ENCODE measurements around the gene BAG1. TPM values are rescaled to one million over a fixed set of nuclear protein-coding genes. Genes with fewer than 3 reads are reported as not detected.

BAG1 gene
- 80.2 TPM for total RNA-seq
- polyA plus RNA-seq = 100 to 1,000 TPM in 1 of 4 donors, 10 to 100 TPM in 3; 81.8 to 100 (median 94.4) TPM

- Histone ChIP-seq H3K4me1 (ENCODE audit: control insufficient read depth, insufficient read depth, low read length, poor library complexity, severe bottlenecking) (peaks cover 37% of the 10 kb centered on the region), H3K27me3 (ENCODE audit: control insufficient read depth, insufficient read depth, low read length) (no peaks in the 10 kb centered on the region), H3K27ac (ENCODE audit: insufficient read depth, low read length, poor library complexity, severe bottlenecking) (peak within 1 kb of the TSS; percentile 88), H3K36me3 (ENCODE audit: control insufficient read depth, insufficient read depth, low read length) (peaks cover 48% of the 10 kb centered on the region), H3K9me3 (ENCODE audit: control insufficient read depth in 2 of 2, low read length in 2 of 2) (no peaks in the 10 kb centered on the region), H3K4me3 (ENCODE audit: low read depth, low read length) (peak within 1 kb of the TSS; percentile 93)
- no peaks in the 10 kb centered on the region for H3K9me3 Mint-ChIP-seq
- ATAC-seq (ENCODE audit: low read depth in 2 of 2) = peak; percentile 92 to 94
- peak within 1 kb of the TSS; percentile 93 to 99 (median 97) for H3K4me3 Mint-ChIP-seq
- H3K36me3 Mint-ChIP-seq = peaks cover 25% of the 10 kb centered on the region
- peak within 1 kb of the TSS; percentile 94 to 99 (median 97) for H3K27ac Mint-ChIP-seq
- peaks cover 19 to 71% (median 42%) of the 10 kb centered on the region in 4 donors for H3K4me1 Mint-ChIP-seq
- H3K27me3 Mint-ChIP-seq = no peaks in the 10 kb centered on the region
- peak; percentile 99 to 100 (median 100) for DNase-seq
Measured at GRCh38 chr9:33264473-33265177, at the start of gene BAG1, which contains the start of gene CHMP5. Gene BAG1, minus strand, starts transcription at chr9:33264708. Gene CHMP5, plus strand, starts transcription at chr9:33265049. Its CDS starts 30 bp downstream, at chr9:33265079.

GRCh38 chr9:33311953-33312352, 47.4 kb upstream of the BAG1 start:
- no peaks in the 10 kb centered on the region for H3K9me3 ChIP-seq (ENCODE audit: control insufficient read depth in 2 of 2, low read length in 2 of 2)
- Mint-ChIP-seq H3K4me3 (no peak overlapping the region), H3K4me1 (peaks cover 0 to 6% (median 4%) of the 10 kb centered on the region in 4 donors), H3K36me3 (peaks cover 51% of the 10 kb centered on the region), H3K27ac (no peak overlapping the region), H3K9me3 (no peaks in the 10 kb centered on the region), H3K27me3 (no peaks in the 10 kb centered on the region)
- ATAC-seq (ENCODE audit: low read depth in 2 of 2) = no peak
- H3K4me1 ChIP-seq (ENCODE audit: control insufficient read depth, insufficient read depth, low read length, poor library complexity, severe bottlenecking) = no peaks in the 10 kb centered on the region
- no peak overlapping the region for H3K27ac ChIP-seq (ENCODE audit: insufficient read depth, low read length, poor library complexity, severe bottlenecking)
- no peak overlapping the region for H3K4me3 ChIP-seq (ENCODE audit: low read depth, low read length)
- DNase-seq = no peak
- no peaks in the 10 kb centered on the region for H3K27me3 ChIP-seq (ENCODE audit: control insufficient read depth, insufficient read depth, low read length)
- peaks cover 95% of the 10 kb centered on the region for H3K36me3 ChIP-seq (ENCODE audit: control insufficient read depth, insufficient read depth, low read length)

GRCh38 chr9:33310748-33311147, 46.2 kb upstream of the BAG1 start:
- Histone ChIP-seq H3K4me1 (ENCODE audit: control insufficient read depth, insufficient read depth, low read length, poor library complexity, severe bottlenecking) (no peaks in the 10 kb centered on the region), H3K9me3 (ENCODE audit: control insufficient read depth in 2 of 2, low read length in 2 of 2) (no peaks in the 10 kb centered on the region), H3K27ac (ENCODE audit: insufficient read depth, low read length, poor library complexity, severe bottlenecking) (no peak overlapping the region), H3K4me3 (ENCODE audit: low read depth, low read length) (no peak overlapping the region), H3K27me3 (ENCODE audit: control insufficient read depth, insufficient read depth, low read length) (no peaks in the 10 kb centered on the region), H3K36me3 (ENCODE audit: control insufficient read depth, insufficient read depth, low read length) (peaks cover 96% of the 10 kb centered on the region)
- H3K4me1 Mint-ChIP-seq = peaks cover 0 to 6% (median 3%) of the 10 kb centered on the region in 4 donors
- H3K27ac Mint-ChIP-seq = no peak overlapping the region
- ATAC-seq (ENCODE audit: low read depth in 2 of 2) = no peak
- H3K27me3 Mint-ChIP-seq = no peaks in the 10 kb centered on the region
- no peaks in the 10 kb centered on the region for H3K9me3 Mint-ChIP-seq
- DNase-seq = no peak
- H3K4me3 Mint-ChIP-seq = no peak overlapping the region
- H3K36me3 Mint-ChIP-seq = peaks cover 47% of the 10 kb centered on the region

GRCh38 chr9:33309903-33310302, 45.4 kb upstream of the BAG1 start:
- Histone ChIP-seq H3K4me3 (ENCODE audit: low read depth, low read length) (no peak overlapping the region), H3K27ac (ENCODE audit: insufficient read depth, low read length, poor library complexity, severe bottlenecking) (no peak overlapping the region), H3K4me1 (ENCODE audit: control insufficient read depth, insufficient read depth, low read length, poor library complexity, severe bottlenecking) (no peaks in the 10 kb centered on the region), H3K27me3 (ENCODE audit: control insufficient read depth, insufficient read depth, low read length) (no peaks in the 10 kb centered on the region), H3K36me3 (ENCODE audit: control insufficient read depth, insufficient read depth, low read length) (peaks cover 98% of the 10 kb centered on the region), H3K9me3 (ENCODE audit: control insufficient read depth in 2 of 2, low read length in 2 of 2) (no peaks in the 10 kb centered on the region)
- H3K4me3 Mint-ChIP-seq = no peak overlapping the region
- ATAC-seq (ENCODE audit: low read depth in 2 of 2) = no peak
- peaks cover 40% of the 10 kb centered on the region for H3K36me3 Mint-ChIP-seq
- H3K27ac Mint-ChIP-seq = no peak overlapping the region
- peaks cover 0 to 6% (median 3%) of the 10 kb centered on the region in 4 donors for H3K4me1 Mint-ChIP-seq
- no peaks in the 10 kb centered on the region for H3K27me3 Mint-ChIP-seq
- no peak for DNase-seq
- H3K9me3 Mint-ChIP-seq = no peaks in the 10 kb centered on the region

GRCh38 chr9:33307067-33307466, 42.6 kb upstream of the BAG1 start:
- H3K27me3 Mint-ChIP-seq = no peaks in the 10 kb centered on the region
- DNase-seq (no peak), ATAC-seq (ENCODE audit: low read depth in 2 of 2) (no peak)
- Histone ChIP-seq H3K36me3 (ENCODE audit: control insufficient read depth, insufficient read depth, low read length) (peaks cover 97% of the 10 kb centered on the region), H3K9me3 (ENCODE audit: control insufficient read depth in 2 of 2, low read length in 2 of 2) (no peaks in the 10 kb centered on the region), H3K4me1 (ENCODE audit: control insufficient read depth, insufficient read depth, low read length, poor library complexity, severe bottlenecking) (no peaks in the 10 kb centered on the region), H3K4me3 (ENCODE audit: low read depth, low read length) (no peak overlapping the region), H3K27me3 (ENCODE audit: control insufficient read depth, insufficient read depth, low read length) (no peaks in the 10 kb centered on the region), H3K27ac (ENCODE audit: insufficient read depth, low read length, poor library complexity, severe bottlenecking) (no peak overlapping the region)
- peaks cover 38% of the 10 kb centered on the region for H3K36me3 Mint-ChIP-seq
- H3K4me1 Mint-ChIP-seq = peaks cover 0 to 6% (median 2%) of the 10 kb centered on the region in 4 donors
- no peaks in the 10 kb centered on the region for H3K9me3 Mint-ChIP-seq
- H3K27ac Mint-ChIP-seq = no peak overlapping the region
- H3K4me3 Mint-ChIP-seq = no peak overlapping the region

GRCh38 chr9:33306037-33306436, 41.5 kb upstream of the BAG1 start:
- no peak overlapping the region for H3K27ac Mint-ChIP-seq
- no peak overlapping the region for H3K4me3 Mint-ChIP-seq
- Histone ChIP-seq H3K4me1 (ENCODE audit: control insufficient read depth, insufficient read depth, low read length, poor library complexity, severe bottlenecking) (no peaks in the 10 kb centered on the region), H3K9me3 (ENCODE audit: control insufficient read depth in 2 of 2, low read length in 2 of 2) (no peaks in the 10 kb centered on the region), H3K4me3 (ENCODE audit: low read depth, low read length) (no peak overlapping the region), H3K36me3 (ENCODE audit: control insufficient read depth, insufficient read depth, low read length) (peaks cover 97% of the 10 kb centered on the region), H3K27ac (ENCODE audit: insufficient read depth, low read length, poor library complexity, severe bottlenecking) (no peak overlapping the region), H3K27me3 (ENCODE audit: control insufficient read depth, insufficient read depth, low read length) (no peaks in the 10 kb centered on the region)
- H3K36me3 Mint-ChIP-seq = peaks cover 35% of the 10 kb centered on the region
- DNase-seq (peak in 1 of 3 donors; percentile 38), ATAC-seq (ENCODE audit: low read depth in 2 of 2) (no peak)
- H3K27me3 Mint-ChIP-seq = no peaks in the 10 kb centered on the region
- peaks cover 0 to 7% (median 4%) of the 10 kb centered on the region in 4 donors for H3K4me1 Mint-ChIP-seq
- H3K9me3 Mint-ChIP-seq = no peaks in the 10 kb centered on the region

GRCh38 chr9:33304362-33304761, 39.9 kb upstream of the BAG1 start:
- Histone ChIP-seq H3K27me3 (ENCODE audit: control insufficient read depth, insufficient read depth, low read length) (no peaks in the 10 kb centered on the region), H3K36me3 (ENCODE audit: control insufficient read depth, insufficient read depth, low read length) (peaks cover 95% of the 10 kb centered on the region), H3K27ac (ENCODE audit: insufficient read depth, low read length, poor library complexity, severe bottlenecking) (no peak overlapping the region), H3K4me3 (ENCODE audit: low read depth, low read length) (no peak overlapping the region), H3K9me3 (ENCODE audit: control insufficient read depth in 2 of 2, low read length in 2 of 2) (no peaks in the 10 kb centered on the region), H3K4me1 (ENCODE audit: control insufficient read depth, insufficient read depth, low read length, poor library complexity, severe bottlenecking) (no peaks in the 10 kb centered on the region)
- no peak for DNase-seq
- Mint-ChIP-seq H3K27ac (no peak overlapping the region), H3K4me1 (peaks cover 6 to 23% (median 15%) of the 10 kb centered on the region in 4 donors), H3K9me3 (no peaks in the 10 kb centered on the region), H3K27me3 (no peaks in the 10 kb centered on the region), H3K4me3 (no peak overlapping the region), H3K36me3 (peaks cover 32% of the 10 kb centered on the region)
- ATAC-seq (ENCODE audit: low read depth in 2 of 2) = no peak

- H3K27ac ChIP-seq (ENCODE audit: insufficient read depth, low read length, poor library complexity, severe bottlenecking) = no peak overlapping the region
- no peak for DNase-seq
- Mint-ChIP-seq H3K4me3 (no peak overlapping the region), H3K36me3 (peaks cover 60% of the 10 kb centered on the region), H3K9me3 (no peaks in the 10 kb centered on the region), H3K4me1 (peaks cover 29 to 56% (median 49%) of the 10 kb centered on the region in 4 donors), H3K27me3 (no peaks in the 10 kb centered on the region), H3K27ac (peak overlapping the region in 1 of 3 donors; percentile 38)
- peaks cover 93% of the 10 kb centered on the region for H3K36me3 ChIP-seq (ENCODE audit: control insufficient read depth, insufficient read depth, low read length)
- no peaks in the 10 kb centered on the region for H3K9me3 ChIP-seq (ENCODE audit: control insufficient read depth in 2 of 2, low read length in 2 of 2)
- H3K27me3 ChIP-seq (ENCODE audit: control insufficient read depth, insufficient read depth, low read length) = no peaks in the 10 kb centered on the region
- no peak for ATAC-seq (ENCODE audit: low read depth in 2 of 2)
- H3K4me1 ChIP-seq (ENCODE audit: control insufficient read depth, insufficient read depth, low read length, poor library complexity, severe bottlenecking) = peaks cover 30% of the 10 kb centered on the region
- no peak overlapping the region for H3K4me3 ChIP-seq (ENCODE audit: low read depth, low read length)
Measured at GRCh38 chr9:33300546-33300945, 36.0 kb upstream of the BAG1 start.

Measured in CD4-positive, CD25-positive, alpha-beta regulatory T cell (primary cell).